Iris pigment epithelial cell (primary cell): ENCODE data around the gene GLS2.

Experiments
- DNase-seq: peaks from one replicate; pipeline ENCODE4 v3.0.0-alpha.2; 2011; ENCODE audit warnings: low read depth

Gene GLS2

DNA sequence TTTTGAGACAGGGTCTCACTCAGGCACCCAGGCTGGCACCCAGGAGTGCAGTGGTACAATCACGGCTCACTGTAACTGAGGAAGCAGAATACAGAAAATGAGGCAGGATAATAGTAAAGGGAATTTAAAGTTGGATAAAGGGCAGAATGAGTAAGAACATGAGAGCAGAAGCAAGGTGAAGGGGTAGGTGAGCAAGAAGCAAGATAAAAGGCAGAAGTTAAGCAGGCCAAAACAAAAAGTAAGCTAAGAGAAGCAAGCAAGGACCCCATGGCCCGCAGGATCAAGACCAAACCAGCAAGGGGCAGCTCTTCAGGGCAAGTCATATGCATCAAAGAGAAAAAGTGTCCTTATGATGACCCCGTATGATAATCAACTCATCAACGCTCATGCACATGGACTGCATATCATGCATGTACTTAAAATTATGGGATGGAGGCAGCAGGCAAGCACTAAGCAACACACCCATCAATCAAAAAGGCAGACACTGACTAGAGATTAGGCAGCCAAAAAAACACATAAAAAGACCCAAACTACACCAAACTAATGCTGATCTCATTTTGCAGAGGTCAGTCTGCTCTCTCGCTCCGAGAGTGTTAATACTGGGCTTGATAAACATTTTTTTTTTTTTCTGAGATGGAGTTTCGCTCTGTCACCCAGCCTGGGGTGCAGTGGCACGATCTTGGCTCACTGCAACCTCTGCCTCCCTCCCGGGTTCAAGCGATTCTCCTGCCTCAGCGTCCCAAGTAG is 50.4 kb downstream of the GLS2 start:
- DNase-seq, result no peak

DNA sequence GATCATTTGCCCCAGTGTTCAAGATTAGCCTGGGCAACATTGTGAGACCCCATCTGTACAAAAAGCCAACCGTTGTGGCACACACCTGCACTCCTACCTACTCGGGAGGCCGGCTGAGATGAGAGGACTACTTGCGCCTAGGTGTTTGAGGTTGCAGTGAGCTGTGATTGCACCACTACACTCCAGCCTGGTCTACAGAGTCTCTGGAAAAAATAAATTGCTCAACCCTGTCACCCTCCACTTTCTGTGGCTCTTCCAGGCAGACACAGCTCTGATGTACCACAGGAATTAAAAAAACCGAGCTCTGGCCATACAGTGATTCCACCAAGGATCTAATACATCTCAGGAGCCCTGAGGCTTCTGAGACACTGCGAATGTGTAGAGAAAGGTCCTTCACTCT is 53.1 kb downstream of the GLS2 start:
- DNase-seq, result no peak

- DNase-seq, result peak; percentile 72
Observed at GRCh38 chr12:56431850-56432249, 56.1 kb downstream of the GLS2 start.

GRCh38 chr12:56431288-56431687 is 56.7 kb downstream of the GLS2 start:
- no peak for DNase-seq

GRCh38 chr12:56425940-56426438 is 62.0 kb downstream of the GLS2 start:
- DNase-seq, result no peak

- no peak for DNase-seq
Observed at GRCh38 chr12:56425193-56425592, 62.8 kb downstream of the GLS2 start.
